HEK293 (cell line): ENCODE results near the gene PALD1.
A peak's percentile ranks its signal among the peaks of the same experiment; 100 is the strongest.

ENCODE experiments used
- EGR2 ChIP-seq: fragments of 450-650 bp; formaldehyde crosslinking; IDR thresholded peaks from 2 replicates; pipeline ENCODE4 v1.5.1; 2016; ENCODE audit warnings: low read depth, missing biosample characterization, missing genetic modification characterization
- HOXA7 ChIP-seq: sonication (generic); formaldehyde crosslinking; IDR thresholded peaks from 2 replicates; pipeline ENCODE4 v1.8.1; 2022; ENCODE audit warnings: missing genetic modification reagents, borderline replicate concordance
- KLF9 ChIP-seq: fragments of 450-650 bp; formaldehyde crosslinking; IDR thresholded peaks from 2 replicates; pipeline ENCODE4 v1.5.1; 2016; ENCODE audit warnings: missing biosample characterization, missing genetic modification characterization, low read depth
- OVOL3 ChIP-seq: fragments of 450-650 bp; formaldehyde crosslinking; IDR thresholded peaks from 2 replicates; pipeline ENCODE4 v1.5.1; 2016; ENCODE audit warnings: missing biosample characterization, missing genetic modification characterization
- SP2 ChIP-seq: fragments of 450-650 bp; formaldehyde crosslinking; IDR thresholded peaks from 2 replicates; pipeline ENCODE4 v1.5.1; 2016; ENCODE audit warnings: missing biosample characterization, missing genetic modification characterization
- YY2 ChIP-seq: fragments of 450-650 bp; formaldehyde crosslinking; IDR thresholded peaks from 2 replicates; pipeline ENCODE4 v1.5.1; 2016; ENCODE audit warnings: missing biosample characterization, missing genetic modification characterization
- ZBTB48 ChIP-seq: fragments of 450-650 bp; formaldehyde crosslinking; IDR thresholded peaks from 2 replicates; pipeline ENCODE4 v1.5.1; 2016; ENCODE audit warnings: missing biosample characterization, missing genetic modification characterization
- ZEB2 ChIP-seq: fragments of 450-650 bp; formaldehyde crosslinking; IDR thresholded peaks from 2 replicates; pipeline ENCODE4 v1.5.1; 2016; ENCODE audit warnings: missing biosample characterization, missing genetic modification characterization
- ZNF140 ChIP-seq: fragments of 450-650 bp; formaldehyde crosslinking; IDR thresholded peaks from 2 replicates; pipeline ENCODE4 v1.5.1; 2016; ENCODE audit warnings: missing biosample characterization, missing genetic modification characterization
- ZNF211 ChIP-seq: fragments of 450-650 bp; formaldehyde crosslinking; IDR thresholded peaks from 2 replicates; pipeline ENCODE4 v1.5.1; 2016; ENCODE audit warnings: low read depth, missing biosample characterization, missing genetic modification characterization
- ZNF214 ChIP-seq: fragments of 450-650 bp; formaldehyde crosslinking; IDR thresholded peaks from 2 replicates; pipeline ENCODE4 v1.5.1; 2017; ENCODE audit warnings: missing biosample characterization, mild to moderate bottlenecking, missing genetic modification characterization, borderline replicate concordance
- ZNF623 ChIP-seq: fragments of 450-650 bp; formaldehyde crosslinking; IDR thresholded peaks from 2 replicates; pipeline ENCODE4 v1.5.1; 2016; ENCODE audit warnings: missing biosample characterization, missing genetic modification characterization
- ZNF670 ChIP-seq: fragments of 450-650 bp; formaldehyde crosslinking; IDR thresholded peaks from 2 replicates; pipeline ENCODE4 v1.5.1; 2016; ENCODE audit warnings: missing biosample characterization, missing genetic modification characterization, low read depth
- ZNF768 ChIP-seq: fragments of 450-650 bp; formaldehyde crosslinking; IDR thresholded peaks from 2 replicates; pipeline ENCODE4 v1.5.1; 2018; ENCODE audit warnings: missing biosample characterization, mild to moderate bottlenecking, missing genetic modification characterization
- TF ChIP-seq, protein P1 (sequence below): fragments of 450-650 bp; formaldehyde crosslinking; IDR thresholded peaks from 2 replicates; pipeline ENCODE4 v1.5.1; 2016; ENCODE audit warnings: missing biosample characterization, missing genetic modification characterization, borderline replicate concordance
- TF ChIP-seq, protein P2 (sequence below): fragments of 450-650 bp; formaldehyde crosslinking; IDR thresholded peaks from 2 replicates; pipeline ENCODE4 v1.5.1; 2016; ENCODE audit warnings: missing biosample characterization, missing genetic modification characterization
- TF ChIP-seq, protein P3 (sequence below): fragments of 450-650 bp; formaldehyde crosslinking; conservative IDR thresholded peaks from 2 replicates; pipeline ENCODE4 v1.5.1; 2016; ENCODE audit warnings: low read depth, missing biosample characterization, missing genetic modification characterization
- TF ChIP-seq, protein P4 (sequence below): IDR thresholded peaks from 2 replicates; pipeline ENCODE4 v1.6.1; 2011; ENCODE audit warnings: mild to moderate bottlenecking, low read depth, low read length, borderline replicate concordance
- TF ChIP-seq, protein P5 (sequence below): fragments of 450-650 bp; formaldehyde crosslinking; IDR thresholded peaks from 2 replicates; pipeline ENCODE4 v1.5.1; 2017; ENCODE audit warnings: missing biosample characterization, missing genetic modification characterization
- TF ChIP-seq, protein P6 (sequence below): fragments of 450-650 bp; formaldehyde crosslinking; IDR thresholded peaks from 2 replicates; pipeline ENCODE4 v1.5.1; 2016; ENCODE audit warnings: missing biosample characterization, missing genetic modification characterization

The PALD1 gene

DNA sequence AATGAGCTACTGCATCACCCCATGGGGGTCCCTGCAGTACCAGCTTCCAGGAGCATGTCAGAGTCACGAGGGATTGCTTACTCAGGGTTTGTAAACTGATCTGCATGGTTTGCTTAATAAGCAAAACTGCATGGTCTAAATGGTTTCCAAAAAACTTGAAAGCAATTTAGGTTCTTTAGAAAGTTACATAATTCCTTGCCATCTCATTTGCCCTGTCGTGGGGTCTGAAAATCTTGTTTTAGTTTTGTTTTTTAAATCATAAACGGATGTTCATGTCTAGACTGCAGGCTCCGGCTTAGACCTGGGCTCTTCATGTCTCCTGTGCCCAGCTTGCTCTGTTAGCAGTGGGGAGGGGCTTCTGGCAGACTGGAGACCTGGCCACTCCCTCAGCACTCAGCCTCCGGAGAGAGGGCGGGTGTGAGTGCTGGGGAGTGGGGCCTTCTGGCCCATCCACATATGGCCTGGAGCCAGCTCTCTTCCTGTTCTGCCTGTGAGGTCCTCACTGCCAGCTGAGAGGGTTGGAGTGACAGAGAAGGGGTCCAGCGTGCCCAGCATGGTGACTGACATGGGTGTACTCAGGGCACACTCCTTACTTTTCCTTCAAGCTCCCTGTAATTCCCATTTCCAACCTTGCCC, 106.5 kb downstream of the PALD1 start (continued):
- TF ChIP-seq, protein P1, sequence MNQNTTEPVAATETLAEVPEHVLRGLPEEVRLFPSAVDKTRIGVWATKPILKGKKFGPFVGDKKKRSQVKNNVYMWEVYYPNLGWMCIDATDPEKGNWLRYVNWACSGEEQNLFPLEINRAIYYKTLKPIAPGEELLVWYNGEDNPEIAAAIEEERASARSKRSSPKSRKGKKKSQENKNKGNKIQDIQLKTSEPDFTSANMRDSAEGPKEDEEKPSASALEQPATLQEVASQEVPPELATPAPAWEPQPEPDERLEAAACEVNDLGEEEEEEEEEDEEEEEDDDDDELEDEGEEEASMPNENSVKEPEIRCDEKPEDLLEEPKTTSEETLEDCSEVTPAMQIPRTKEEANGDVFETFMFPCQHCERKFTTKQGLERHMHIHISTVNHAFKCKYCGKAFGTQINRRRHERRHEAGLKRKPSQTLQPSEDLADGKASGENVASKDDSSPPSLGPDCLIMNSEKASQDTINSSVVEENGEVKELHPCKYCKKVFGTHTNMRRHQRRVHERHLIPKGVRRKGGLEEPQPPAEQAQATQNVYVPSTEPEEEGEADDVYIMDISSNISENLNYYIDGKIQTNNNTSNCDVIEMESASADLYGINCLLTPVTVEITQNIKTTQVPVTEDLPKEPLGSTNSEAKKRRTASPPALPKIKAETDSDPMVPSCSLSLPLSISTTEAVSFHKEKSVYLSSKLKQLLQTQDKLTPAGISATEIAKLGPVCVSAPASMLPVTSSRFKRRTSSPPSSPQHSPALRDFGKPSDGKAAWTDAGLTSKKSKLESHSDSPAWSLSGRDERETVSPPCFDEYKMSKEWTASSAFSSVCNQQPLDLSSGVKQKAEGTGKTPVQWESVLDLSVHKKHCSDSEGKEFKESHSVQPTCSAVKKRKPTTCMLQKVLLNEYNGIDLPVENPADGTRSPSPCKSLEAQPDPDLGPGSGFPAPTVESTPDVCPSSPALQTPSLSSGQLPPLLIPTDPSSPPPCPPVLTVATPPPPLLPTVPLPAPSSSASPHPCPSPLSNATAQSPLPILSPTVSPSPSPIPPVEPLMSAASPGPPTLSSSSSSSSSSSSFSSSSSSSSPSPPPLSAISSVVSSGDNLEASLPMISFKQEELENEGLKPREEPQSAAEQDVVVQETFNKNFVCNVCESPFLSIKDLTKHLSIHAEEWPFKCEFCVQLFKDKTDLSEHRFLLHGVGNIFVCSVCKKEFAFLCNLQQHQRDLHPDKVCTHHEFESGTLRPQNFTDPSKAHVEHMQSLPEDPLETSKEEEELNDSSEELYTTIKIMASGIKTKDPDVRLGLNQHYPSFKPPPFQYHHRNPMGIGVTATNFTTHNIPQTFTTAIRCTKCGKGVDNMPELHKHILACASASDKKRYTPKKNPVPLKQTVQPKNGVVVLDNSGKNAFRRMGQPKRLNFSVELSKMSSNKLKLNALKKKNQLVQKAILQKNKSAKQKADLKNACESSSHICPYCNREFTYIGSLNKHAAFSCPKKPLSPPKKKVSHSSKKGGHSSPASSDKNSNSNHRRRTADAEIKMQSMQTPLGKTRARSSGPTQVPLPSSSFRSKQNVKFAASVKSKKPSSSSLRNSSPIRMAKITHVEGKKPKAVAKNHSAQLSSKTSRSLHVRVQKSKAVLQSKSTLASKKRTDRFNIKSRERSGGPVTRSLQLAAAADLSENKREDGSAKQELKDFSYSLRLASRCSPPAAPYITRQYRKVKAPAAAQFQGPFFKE, result no peak
- TF ChIP-seq, protein P2, sequence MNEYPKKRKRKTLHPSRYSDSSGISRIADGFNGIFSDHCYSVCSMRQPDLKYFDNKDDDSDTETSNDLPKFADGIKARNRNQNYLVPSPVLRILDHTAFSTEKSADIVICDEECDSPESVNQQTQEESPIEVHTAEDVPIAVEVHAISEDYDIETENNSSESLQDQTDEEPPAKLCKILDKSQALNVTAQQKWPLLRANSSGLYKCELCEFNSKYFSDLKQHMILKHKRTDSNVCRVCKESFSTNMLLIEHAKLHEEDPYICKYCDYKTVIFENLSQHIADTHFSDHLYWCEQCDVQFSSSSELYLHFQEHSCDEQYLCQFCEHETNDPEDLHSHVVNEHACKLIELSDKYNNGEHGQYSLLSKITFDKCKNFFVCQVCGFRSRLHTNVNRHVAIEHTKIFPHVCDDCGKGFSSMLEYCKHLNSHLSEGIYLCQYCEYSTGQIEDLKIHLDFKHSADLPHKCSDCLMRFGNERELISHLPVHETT (tag by site-specific recombination), result no peak
- no peak for TF ChIP-seq ZNF214 (tag by site-specific recombination)
- no peak for TF ChIP-seq ZNF670 (tag by site-specific recombination)
- no peak for TF ChIP-seq YY2 (tag by site-specific recombination)
- TF ChIP-seq, protein P3, sequence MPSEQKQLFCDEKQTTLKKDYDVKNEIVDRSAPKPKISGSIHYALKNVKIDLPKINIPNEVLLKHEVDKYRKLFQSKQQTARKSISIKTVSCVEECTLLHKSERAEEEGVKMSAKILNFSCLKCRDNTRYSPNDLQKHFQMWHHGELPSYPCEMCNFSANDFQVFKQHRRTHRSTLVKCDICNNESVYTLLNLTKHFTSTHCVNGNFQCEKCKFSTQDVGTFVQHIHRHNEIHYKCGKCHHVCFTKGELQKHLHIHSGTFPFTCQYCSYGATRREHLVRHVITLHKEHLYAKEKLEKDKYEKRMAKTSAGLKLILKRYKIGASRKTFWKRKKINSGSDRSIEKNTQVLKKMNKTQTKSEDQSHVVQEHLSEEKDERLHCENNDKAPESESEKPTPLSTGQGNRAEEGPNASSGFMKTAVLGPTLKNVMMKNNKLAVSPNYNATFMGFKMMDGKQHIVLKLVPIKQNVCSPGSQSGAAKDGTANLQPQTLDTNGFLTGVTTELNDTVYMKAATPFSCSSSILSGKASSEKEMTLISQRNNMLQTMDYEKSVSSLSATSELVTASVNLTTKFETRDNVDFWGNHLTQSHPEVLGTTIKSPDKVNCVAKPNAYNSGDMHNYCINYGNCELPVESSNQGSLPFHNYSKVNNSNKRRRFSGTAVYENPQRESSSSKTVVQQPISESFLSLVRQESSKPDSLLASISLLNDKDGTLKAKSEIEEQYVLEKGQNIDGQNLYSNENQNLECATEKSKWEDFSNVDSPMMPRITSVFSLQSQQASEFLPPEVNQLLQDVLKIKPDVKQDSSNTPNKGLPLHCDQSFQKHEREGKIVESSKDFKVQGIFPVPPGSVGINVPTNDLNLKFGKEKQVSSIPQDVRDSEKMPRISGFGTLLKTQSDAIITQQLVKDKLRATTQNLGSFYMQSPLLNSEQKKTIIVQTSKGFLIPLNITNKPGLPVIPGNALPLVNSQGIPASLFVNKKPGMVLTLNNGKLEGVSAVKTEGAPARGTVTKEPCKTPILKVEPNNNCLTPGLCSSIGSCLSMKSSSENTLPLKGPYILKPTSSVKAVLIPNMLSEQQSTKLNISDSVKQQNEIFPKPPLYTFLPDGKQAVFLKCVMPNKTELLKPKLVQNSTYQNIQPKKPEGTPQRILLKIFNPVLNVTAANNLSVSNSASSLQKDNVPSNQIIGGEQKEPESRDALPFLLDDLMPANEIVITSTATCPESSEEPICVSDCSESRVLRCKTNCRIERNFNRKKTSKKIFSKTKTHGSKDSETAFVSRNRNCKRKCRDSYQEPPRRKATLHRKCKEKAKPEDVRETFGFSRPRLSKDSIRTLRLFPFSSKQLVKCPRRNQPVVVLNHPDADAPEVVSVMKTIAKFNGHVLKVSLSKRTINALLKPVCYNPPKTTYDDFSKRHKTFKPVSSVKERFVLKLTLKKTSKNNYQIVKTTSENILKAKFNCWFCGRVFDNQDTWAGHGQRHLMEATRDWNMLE (tag by site-specific recombination), result no peak
- TF ChIP-seq, protein P4, sequence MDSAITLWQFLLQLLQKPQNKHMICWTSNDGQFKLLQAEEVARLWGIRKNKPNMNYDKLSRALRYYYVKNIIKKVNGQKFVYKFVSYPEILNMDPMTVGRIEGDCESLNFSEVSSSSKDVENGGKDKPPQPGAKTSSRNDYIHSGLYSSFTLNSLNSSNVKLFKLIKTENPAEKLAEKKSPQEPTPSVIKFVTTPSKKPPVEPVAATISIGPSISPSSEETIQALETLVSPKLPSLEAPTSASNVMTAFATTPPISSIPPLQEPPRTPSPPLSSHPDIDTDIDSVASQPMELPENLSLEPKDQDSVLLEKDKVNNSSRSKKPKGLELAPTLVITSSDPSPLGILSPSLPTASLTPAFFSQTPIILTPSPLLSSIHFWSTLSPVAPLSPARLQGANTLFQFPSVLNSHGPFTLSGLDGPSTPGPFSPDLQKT, result no peak
- TF ChIP-seq ZNF211, result no peak
- no peak for TF ChIP-seq HOXA7
- no peak for TF ChIP-seq ZNF140 (tag by site-specific recombination)
- no peak for TF ChIP-seq EGR2 (tag by site-specific recombination)
- TF ChIP-seq SP2 (tag by site-specific recombination), result 0 out of 2 replicates have a peak, but pooled peaks have one; percentile 20
- TF ChIP-seq, protein P5, sequence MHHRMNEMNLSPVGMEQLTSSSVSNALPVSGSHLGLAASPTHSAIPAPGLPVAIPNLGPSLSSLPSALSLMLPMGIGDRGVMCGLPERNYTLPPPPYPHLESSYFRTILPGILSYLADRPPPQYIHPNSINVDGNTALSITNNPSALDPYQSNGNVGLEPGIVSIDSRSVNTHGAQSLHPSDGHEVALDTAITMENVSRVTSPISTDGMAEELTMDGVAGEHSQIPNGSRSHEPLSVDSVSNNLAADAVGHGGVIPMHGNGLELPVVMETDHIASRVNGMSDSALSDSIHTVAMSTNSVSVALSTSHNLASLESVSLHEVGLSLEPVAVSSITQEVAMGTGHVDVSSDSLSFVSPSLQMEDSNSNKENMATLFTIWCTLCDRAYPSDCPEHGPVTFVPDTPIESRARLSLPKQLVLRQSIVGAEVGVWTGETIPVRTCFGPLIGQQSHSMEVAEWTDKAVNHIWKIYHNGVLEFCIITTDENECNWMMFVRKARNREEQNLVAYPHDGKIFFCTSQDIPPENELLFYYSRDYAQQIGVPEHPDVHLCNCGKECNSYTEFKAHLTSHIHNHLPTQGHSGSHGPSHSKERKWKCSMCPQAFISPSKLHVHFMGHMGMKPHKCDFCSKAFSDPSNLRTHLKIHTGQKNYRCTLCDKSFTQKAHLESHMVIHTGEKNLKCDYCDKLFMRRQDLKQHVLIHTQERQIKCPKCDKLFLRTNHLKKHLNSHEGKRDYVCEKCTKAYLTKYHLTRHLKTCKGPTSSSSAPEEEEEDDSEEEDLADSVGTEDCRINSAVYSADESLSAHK, result no peak
- TF ChIP-seq ZBTB48 (tag by site-specific recombination), result no peak
- TF ChIP-seq ZEB2, result no peak
- no peak for TF ChIP-seq ZNF623 (tag by site-specific recombination)
- no peak for TF ChIP-seq OVOL3 (tag by site-specific recombination)
- no peak for TF ChIP-seq ZNF768 (tag by site-specific recombination)
- TF ChIP-seq KLF9 (tag by site-specific recombination), result 0 out of 2 replicates have a peak, but pooled peaks have one; percentile 17
- TF ChIP-seq, protein P6, sequence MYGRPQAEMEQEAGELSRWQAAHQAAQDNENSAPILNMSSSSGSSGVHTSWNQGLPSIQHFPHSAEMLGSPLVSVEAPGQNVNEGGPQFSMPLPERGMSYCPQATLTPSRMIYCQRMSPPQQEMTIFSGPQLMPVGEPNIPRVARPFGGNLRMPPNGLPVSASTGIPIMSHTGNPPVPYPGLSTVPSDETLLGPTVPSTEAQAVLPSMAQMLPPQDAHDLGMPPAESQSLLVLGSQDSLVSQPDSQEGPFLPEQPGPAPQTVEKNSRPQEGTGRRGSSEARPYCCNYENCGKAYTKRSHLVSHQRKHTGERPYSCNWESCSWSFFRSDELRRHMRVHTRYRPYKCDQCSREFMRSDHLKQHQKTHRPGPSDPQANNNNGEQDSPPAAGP, result 0 out of 2 replicates have a peak, but pooled peaks have one; percentile 9
